Fibroblast of skin of back (primary cell): Measurements from ENCODE around the gene RMC1.
"Not testable (repeated sequence)": the region's sequence is repeated elsewhere in the genome, so short reads cannot be mapped to it uniquely, and the experiment has no call there.

ENCODE experiments used
- DNase-seq: peaks from one replicate; pipeline ENCODE4 v3.0.0-alpha.2; 2013

RMC1 gene

DNA sequence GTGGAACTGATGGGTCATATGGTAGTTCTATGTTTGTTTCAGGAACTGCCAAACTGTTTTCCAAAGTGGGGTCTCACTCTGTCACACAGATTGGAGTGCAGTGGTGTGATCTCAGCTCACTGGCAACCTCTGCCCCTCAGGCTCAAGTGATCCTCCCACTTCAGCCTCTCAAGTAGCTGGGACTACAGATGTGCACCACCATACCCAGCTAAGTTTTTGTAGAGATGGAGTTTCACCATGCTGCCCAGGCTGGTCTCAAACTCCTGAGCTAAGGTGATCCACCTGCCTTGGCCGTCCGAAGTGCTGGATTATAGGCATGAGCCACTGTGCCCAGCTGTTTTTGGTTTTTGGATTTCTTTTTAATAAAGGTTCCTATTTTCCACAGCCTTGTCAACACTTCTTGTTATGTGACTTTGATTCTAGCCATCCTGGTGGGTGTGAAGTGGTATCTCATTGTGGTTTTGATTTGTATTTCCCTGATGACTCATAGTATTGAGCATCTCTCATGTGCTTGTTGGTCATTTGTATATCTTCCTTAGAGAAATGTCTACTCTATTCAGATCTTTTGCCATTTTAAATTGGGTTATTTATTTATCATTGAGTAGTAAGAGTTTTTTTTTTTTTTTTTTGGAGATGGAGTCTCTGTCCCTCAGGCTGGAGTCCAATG lies 60.2 kb downstream of the RMC1 start:
- DNase-seq, result peak; percentile 49

GRCh38 chr18:23565916-23566547 lies 62.7 kb downstream of the RMC1 start:
- no peak for DNase-seq

DNA sequence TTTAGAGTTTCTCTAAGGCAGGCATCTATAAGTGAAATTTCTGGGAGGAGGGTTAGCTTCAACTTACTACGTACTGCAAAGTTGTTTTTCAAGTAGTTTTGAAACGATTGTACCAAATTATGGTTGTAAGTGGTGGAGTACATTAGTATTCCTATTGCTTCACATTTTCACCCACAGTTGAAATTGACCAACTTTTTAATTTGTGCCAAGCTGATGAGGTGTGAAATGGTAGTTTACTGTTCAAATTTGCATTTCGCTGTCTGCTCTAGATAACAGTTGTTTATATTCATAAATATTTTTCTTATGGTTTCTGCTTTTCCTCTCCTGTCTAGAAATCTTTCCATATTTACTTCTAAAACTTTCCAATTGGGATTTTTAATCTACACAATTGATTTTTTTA lies 64.4 kb downstream of the RMC1 start:
- no peak for DNase-seq

DNA sequence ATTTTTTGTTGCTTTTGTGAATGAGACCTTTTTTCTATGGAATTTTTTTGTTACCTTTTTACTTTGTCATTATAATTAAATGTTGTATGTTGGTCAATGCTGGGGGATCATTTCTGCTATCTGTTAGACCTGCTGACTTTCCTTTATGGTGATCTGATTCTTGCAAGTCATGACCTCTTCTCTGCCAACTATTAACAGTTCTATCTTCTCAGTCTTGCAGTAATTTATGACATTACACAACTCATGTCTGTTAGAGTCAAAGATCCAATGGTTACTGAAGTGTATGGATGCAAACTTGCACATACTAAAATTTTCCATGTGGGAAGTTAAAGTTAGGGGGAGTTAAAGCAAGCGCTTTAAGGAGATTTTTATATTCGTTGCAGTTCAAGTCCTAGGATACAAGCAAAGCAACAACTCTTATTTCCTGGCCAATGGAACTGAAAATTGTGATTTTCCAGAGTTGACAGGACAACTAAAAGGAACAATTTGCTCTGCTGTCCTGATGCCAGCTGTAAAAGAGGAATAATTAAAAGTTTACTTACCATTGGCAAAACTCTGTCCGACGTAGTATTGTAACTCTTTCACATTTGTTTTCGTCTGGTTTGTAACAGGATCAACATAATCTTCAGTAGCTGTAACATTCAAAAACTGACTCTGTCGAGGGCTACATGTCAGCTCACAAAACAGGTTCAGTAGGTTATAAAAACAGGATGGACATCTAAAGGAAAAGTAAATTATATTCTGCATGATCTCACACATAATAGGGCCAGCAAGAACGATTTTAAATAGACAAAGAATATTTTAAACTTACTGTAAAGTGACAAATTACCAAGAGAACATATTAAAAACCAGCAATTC lies 65.2 kb downstream of the RMC1 start:
- DNase-seq, result no peak

DNA sequence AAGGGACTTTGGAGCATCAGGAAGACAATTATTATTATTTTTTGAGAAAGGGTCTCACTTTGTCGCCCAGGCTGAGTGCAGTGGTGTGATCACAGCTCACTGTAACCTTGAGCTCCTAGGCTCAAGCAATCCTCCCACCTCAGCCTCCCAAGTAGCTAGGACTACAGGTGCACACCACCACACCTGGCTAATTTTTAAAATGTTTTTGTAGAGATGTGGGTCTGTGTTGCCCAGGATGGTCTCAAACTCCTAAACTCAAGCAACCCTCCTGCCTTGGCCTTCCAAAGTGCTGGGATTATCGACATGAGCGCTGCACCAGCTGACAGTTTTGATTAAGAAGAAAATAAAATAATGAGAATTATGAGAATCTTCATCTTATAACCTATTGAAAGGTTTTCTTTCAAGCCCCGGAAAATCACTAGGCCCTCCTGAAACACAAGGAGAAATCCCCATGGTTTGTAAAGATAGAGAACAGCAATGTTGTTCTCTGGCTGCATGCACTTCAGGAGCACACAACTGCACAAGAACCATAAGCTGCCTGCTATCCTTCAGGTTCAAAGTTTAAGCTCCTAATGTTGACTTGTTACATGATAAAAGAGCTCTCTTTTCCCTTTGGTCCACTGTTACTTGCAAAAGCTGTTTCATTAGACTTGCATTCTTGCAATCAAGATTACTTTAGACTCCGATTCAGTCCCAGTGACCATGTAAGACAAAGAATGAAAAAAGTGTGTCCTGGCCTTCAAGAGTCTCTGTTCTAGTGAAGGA lies 66.2 kb downstream of the RMC1 start:
- DNase-seq, result no peak

GRCh38 chr18:23570912-23571504 lies 67.7 kb downstream of the RMC1 start:
- no peak for DNase-seq

DNA sequence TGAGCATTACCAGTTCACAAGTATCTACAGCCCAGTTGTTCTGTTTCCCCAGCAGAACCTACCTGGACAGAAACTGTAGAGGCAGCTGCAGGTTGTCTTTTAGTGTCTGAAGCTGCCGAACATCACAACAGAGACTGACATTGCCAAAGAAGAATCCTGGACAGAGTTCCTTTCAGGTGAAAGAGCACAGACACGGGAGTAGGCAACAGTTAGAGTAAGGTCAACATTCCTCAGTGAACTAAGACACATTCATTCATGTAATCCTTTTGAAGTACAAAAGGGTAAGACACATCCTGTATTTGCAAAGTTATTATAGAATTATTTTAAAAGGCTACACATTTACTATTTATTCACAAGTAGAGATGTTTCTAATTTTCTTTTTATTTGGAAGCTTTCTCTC lies 68.7 kb downstream of the RMC1 start:
- DNase-seq, result no peak

DNA sequence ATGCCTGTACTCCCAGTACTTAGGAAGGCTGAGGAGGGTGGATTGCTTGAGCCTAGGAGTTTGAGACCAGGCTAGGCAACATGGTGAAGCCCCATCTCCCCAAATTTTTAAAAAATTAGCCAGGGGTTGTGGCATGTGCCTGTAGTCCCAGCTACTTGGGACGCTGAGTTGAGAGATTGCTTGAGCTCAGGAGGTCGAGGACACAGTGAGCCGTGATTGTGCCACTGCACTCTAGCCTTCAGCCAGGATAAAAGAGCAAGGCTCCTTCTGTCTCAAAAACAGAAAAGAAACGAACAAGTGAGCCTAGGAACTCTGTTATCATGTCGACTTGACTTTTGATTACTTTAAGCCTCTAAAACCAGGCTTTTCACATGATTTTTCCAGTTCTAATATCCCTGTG lies 69.3 kb downstream of the RMC1 start:
- DNase-seq, result no peak

DNA sequence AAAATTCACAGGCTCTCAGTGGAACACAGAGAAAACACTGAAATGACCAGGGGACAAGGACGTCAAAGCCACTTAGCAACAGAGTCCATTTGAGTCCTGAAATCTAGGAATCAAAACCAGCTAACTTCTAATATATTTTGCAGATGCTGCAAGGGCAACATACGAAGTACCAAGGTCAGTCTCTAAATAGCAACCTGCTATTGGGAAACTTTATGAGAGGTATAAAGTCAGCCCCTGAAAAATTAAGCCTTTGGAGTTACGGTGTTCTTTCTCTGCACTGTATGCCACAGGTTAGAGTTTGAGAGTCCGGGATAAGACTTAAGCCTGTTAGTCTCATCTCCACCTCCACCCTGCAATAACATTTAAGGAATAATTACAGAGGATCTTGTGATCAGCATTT lies 69.7 kb downstream of the RMC1 start:
- DNase-seq, result no peak

GRCh38 chr18:23573626-23574431 lies 70.5 kb downstream of the RMC1 start:
- peak; percentile 63 for DNase-seq

GRCh38 chr18:23574611-23575308 lies 71.4 kb downstream of the RMC1 start:
- DNase-seq, result no peak

- no peak for DNase-seq
These were observed 72.0 kb downstream of the RMC1 start for GRCh38 chr18:23575309-23575651.

DNA sequence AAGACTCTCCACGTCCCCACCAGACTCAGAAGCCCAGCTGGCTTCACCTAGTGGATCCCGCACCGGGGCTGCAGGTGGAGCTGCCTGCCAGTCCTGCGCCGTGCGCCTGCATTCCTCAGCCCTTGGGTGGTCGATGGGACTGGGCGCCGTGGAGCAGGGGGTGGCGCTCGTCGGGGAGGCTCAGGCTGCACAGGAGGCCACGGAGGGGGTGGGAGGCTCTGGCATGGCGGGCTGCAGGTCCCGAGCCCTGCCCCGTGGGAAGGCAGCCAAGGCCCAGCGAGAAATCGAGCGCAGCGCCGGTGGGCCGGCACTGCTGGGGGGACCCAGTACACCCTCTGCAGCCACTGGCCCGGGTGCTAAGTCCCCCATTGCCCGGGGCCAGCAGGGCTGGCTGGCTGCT lies 74.2 kb downstream of the RMC1 start:
- not testable (repeated sequence) for DNase-seq

GRCh38 chr18:23578067-23578701 lies 74.9 kb downstream of the RMC1 start:
- DNase-seq, result no peak

- DNase-seq, result peak; percentile 40
These were observed 75.8 kb downstream of the RMC1 start for GRCh38 chr18:23578891-23579653.

- peak; percentile 56 for DNase-seq
These were observed 77.5 kb downstream of the RMC1 start for GRCh38 chr18:23580677-23581367.
